Stimulated activated naive CD4-positive, alpha-beta T cell treated with Interleukin-2 at 50 U/mL for 16 hours (primary cell): ENCODE measurements around the gene PTMS.

ENCODE experiments used
- DNase-seq: peaks from one replicate; lab custom pipeline; 2025; lab: John Stamatoyannopoulos, UW

Gene PTMS

DNA sequence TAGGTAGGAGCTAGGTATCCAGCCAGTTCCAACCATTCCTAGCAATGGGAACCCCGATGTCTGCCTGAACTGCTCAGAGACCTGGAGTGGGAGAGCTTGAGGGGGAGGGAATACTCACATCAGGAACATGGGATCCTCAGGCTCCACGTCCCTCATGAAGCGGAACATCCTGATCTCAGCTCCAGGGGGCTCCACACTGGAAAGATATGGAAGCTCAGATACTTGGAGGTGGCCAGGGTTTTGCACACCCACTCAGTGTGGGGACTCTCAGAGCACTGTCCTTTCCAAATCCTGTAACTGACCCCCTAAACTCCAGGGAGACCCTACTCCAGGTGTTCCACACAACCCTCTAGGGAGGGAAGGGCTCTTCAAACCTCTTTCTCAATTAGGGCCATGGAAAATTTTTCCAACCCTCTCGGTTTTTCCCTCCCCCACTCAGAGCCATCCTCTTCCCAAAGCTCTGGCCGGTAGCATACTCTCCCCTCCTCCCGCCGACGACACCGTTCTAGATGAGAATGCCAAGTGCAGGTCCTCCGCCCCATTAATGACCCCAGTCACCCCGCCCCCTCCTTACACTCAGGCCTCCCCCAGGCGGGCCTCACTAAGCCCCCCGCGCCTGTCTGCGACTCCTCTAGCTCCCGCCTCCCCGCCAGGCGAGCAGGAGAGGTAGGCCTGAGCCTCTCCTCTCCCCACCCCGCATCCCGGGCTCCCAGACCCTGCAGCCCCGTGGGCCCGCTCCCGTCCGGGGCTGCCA, 13.8 kb upstream of the PTMS start:
- peak; percentile 32 for DNase-seq

DNA sequence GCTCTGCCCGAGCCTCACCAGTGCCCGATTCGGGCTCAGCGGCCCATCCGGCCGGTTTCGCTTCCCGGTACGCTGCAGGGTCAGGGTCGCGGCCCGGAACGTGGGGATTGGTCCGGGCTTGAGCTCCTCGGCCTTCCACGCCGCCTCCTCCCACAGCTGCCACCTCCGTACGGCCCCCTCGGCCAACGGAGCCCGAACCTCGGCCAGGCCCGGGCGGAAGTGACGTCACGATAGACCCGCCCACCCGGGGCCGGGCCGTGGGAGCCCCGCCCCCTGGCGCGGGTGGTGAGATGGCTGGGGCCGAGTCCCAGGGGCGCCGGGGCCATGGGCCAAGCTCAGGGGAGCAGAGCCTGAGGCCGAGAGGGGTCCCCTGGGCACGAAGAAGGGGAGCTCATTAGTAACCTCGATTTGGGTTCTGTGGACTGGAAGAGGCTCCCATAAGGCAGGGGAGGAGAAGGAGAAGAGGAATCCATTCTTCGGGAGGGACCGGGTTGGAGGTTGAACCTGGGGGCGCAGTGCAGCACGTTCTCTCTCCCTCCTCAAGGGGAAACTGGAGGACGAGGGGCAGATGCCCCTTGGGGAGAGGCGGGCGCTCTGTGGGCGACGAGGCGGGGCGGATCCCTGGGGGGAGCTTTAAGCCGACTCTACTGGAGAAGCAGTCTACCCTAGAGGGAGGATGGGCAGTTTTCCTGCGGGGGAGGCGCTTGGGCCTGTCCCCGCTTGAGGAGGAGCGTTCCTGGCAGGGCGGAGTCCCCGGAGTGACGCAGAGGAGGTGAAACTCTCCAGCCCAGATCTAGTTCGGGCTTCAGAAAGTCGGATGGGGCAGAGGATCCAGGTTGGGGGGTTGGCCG, 13.0 kb upstream of the PTMS start, which contains the start of gene MLF2:
Gene MLF2, minus strand, starts transcription at position 221 of the 851 bp plus-strand sequence. CDS start 807 bp downstream, outside the sequence.
- DNase-seq: peak; percentile 96

DNA sequence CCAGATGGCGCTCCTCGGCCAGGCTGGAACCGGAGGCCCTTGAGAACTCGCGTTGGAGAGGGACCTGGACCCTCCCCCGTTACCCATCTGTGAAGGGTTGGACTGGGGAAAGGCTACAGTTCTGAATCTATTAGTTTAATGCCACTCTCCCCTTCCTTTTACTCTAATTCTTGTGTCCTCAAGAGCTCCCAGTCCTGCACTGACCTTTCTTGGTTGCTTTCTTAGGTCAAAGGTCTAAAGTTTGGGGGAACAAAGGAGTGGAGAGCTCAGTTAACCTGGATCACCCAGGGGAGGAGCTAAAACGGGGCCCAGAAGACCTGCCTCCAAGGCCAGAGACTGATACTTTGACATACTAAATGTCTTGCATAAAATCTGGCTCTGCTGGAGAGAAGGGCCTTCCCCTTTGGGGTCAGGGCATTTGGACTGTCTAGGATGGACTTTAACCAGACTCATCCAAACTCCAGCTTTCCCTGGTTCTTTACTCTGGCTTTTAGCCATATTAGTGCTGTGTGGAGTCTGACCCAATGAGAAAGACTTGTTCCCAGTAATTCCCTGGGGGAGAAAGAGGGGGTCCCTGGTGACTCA, 12.3 kb upstream of the PTMS start:
- DNase-seq: no peak

GRCh38 chr12:6754411-6754810, 11.8 kb upstream of the PTMS start:
- DNase-seq: no peak

DNA sequence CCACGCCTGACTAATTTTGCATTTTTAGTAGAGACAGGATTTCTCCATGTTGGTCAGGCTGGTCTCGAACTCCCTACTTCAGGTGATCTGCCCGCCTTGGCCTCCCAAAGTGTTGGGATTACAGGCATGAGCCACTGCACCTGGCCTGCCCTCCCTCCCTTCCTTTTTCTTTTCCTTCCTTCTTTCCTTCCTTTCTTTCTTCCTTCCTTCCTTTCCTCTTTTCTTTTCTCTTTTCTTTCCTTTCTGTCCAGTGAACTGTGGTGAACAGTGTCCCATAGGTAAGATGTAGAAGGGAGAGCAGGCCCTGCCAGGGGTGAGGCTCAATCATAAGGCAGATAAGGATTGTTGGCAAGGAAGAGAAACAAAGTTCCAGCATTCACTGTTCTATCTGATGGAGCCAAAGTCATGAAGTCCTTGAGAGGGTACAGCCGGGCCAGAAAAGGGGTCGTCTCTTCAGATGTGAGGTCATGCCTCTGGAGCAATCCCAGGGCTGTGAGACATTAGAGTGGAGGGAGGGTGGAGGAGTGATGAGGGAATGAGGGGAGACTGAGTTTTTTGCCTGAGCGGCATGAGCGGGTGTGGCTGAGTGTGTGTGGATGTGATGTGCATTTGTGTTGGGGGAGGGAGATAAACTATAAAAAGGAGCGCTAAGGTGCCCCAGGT, 9.0 kb upstream of the PTMS start:
- no peak for DNase-seq

- DNase-seq: no peak
These were observed 7.6 kb upstream of the PTMS start for GRCh38 chr12:6758506-6759095.

- no peak for DNase-seq
These were observed 6.4 kb upstream of the PTMS start for GRCh38 chr12:6759741-6760140.

DNA sequence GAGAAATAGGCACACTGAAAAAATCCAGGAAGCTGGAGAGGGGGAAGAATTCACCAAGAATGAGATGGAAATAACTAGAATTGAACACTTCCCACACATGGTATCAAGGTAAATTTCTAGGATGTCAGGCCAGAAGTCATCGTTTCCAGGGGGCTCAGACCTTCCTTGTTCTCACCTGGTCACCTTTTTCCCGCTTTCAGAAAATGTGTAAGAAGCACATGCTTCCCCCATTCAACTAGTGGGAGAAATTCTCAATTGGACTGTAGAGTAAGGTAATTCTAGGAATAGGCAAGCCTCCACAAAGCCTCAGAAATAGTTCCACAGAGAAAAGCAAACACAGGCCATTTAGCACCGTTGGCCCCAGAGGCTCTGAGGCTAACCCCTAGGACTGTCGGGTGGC, 2.8 kb upstream of the PTMS start:
- DNase-seq: no peak

DNA sequence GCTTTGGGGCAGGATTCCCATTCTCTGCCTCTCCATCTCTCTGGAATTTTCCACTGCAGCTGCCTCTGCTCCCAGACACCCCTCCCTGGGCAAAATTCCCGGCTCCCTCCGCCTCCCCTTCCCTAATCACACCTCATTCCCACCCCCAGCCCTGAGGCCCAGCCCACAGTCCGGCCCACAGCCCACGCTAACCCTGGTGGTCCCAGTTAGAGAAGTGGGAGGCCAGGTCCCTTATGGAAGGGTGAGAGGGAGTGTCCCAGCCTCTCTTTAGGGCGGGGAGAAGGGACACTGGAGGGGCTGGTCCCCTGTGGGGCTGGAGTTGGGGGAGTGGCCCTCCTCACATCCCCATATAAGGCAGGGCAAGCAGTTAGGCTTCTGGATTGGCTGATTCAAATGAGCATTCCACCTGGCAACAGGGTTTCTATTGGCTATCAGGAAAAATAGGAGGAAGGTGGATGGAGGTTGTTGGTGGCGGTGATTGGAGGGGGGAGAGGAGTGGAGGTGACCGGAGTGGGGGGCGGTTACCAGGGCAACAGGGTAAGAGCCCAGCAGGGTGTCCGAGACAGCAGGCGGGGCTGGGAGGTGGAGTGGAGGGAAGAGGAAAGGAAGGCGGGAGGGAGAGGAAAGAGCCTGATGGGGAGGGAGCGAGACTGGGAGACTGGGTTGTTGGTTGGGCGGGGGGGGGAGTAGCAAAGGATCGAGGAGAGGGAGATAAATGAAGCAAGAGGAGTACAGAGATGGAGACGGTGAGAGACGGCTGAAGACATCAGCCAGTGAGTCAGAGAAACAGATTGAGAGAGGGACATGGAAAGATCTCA, 1.9 kb upstream of the PTMS start:
- peak; percentile 36 for DNase-seq

DNA sequence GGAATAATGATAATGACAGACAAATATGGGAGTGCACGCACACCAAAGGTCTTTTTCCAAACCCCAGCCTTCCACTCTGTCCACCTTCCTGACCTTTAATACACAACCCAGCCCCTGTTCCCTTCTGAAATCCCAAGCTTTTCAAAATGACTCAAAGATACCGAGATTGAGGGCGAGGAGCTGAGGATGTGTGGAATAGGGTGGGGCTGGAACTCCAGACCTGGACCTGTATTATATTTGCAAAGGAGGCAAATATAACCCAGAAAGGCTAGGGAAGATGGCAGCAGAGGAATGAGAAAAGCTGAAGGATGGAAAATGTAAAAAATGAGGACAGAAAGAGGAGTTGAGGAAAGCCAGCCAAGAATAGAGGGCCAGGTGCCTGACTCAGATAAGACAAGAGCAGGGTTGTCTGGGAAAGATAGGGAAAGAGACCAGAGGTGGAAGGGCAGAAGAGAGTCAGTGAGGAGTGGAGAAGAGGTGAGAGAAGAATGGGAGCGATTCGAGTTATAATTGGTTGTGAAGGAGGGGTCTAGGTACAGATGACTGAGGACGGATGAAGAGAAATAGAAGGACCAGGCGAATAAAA, 1.0 kb upstream of the PTMS start:
- no peak for DNase-seq

- DNase-seq: peak; percentile 41
These were observed 637 bp downstream of the PTMS start for GRCh38 chr12:6766651-6767349.

- DNase-seq: no peak
These were observed 1.5 kb downstream of the PTMS start for GRCh38 chr12:6767353-6768319.

- no peak for DNase-seq
These were observed 2.3 kb downstream of the PTMS start for GRCh38 chr12:6768437-6768914.

DNA sequence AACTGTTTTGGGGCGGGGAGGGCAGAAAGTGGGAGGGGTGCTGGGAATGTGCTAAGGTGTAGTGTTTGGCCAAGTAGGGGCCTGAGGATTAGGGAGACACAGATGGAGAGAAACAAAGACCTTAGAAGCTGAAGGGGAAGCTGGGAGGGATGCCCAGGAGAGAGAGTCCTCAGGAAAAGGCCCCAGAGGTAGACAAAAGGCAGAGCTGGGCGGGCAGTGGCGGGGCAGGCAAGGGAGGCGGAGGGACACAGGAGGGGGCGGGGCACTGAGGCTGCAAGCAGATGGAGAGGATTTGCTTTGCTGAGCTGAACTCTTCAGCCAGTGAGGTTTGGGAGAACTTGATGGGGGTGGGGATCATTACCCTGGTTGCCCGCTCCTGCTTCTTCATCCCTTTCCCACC, 2.8 kb downstream of the PTMS start:
- DNase-seq: no peak

GRCh38 chr12:6769666-6770065, 3.5 kb downstream of the PTMS start:
- DNase-seq: no peak

- no peak for DNase-seq
These were observed 3.9 kb downstream of the PTMS start for GRCh38 chr12:6770094-6770493.

DNA sequence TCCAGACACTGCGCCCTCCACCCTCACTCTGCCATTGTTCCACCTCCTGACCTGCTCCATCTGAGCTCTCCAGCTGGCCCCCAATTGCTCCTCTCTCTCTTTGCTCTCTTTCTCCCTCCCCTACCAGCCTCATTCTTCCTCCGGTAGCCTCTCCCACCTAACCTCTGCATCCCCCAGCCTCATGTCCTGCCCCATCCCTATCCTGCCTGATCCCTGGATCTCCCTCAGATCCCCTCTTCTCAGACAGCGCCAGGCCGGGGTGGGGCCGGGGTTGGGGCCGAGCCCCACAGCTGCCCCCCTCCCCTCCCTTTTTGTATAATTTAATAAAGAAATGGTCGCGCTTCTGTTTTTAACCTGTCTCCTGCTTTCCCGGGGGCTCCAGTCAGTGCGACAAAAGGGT, 4.4 kb downstream of the PTMS start:
- DNase-seq: no peak

- no peak for DNase-seq
These were observed 4.9 kb downstream of the PTMS start for GRCh38 chr12:6771091-6771495.
